A673 (cell line): ENCODE data around the gene NR6A1.

ENCODE experiments used
- CTCF ChIP-seq: fragments of 300-800, 200-600 bp; sonication (generic); conservative IDR thresholded peaks from 2 replicates; pipeline ENCODE4 v1.5.1; 2017; ENCODE audit warnings: low read depth, mild to moderate bottlenecking, antibody characterized with exemption, low read length, moderate library complexity, mixed read lengths
- EZH2 ChIP-seq: fragments of 200-600 bp; sonication (generic); IDR thresholded peaks from 2 replicates; pipeline ENCODE4 v1.6.1; 2017; ENCODE audit warnings: borderline replicate concordance, low read depth, mild to moderate bottlenecking, mixed read lengths, antibody characterized with exemption, low read length; ENCODE audit not compliant: poor library complexity, severe bottlenecking

- TF ChIP-seq CTCF (no peak), EZH2 (no peak)
Observed at GRCh38 chr9:124773473-124774128, 2.5 kb upstream of the NR6A1 start.
